DLD1 (cell line): ENCODE measurements around the gene STIMATE.

Experiments used
- in situ Hi-C: cut with HindIII; loops from 2 replicates; pipeline ENCODE4 v1.10.0; 2017; ENCODE audit warnings: low sequenced_read_pairs

STIMATE gene

GRCh38 chr3:52793702-52794611 lies 103.4 kb downstream of the STIMATE start:
- in situ Hi-C loops, result no loop called here

- in situ Hi-C loops, result no loop called here
Measured at GRCh38 chr3:52792961-52793695, 104.2 kb downstream of the STIMATE start.

- in situ Hi-C loops, result no loop called here
Measured at GRCh38 chr3:52792413-52792812, 104.9 kb downstream of the STIMATE start.

GRCh38 chr3:52791928-52792327 lies 105.4 kb downstream of the STIMATE start:
- in situ Hi-C loops, result no loop called here

- in situ Hi-C loops, result no loop called here
Measured at GRCh38 chr3:52791366-52791765, 106.0 kb downstream of the STIMATE start.

- in situ Hi-C loops, result no loop called here
Measured at GRCh38 chr3:52790741-52791140, 106.6 kb downstream of the STIMATE start.

- in situ Hi-C loops, result no loop called here
Measured at GRCh38 chr3:52790337-52790736, 107.0 kb downstream of the STIMATE start.

- in situ Hi-C loops, result no loop called here
Measured at GRCh38 chr3:52789746-52790040, 107.7 kb downstream of the STIMATE start.

- in situ Hi-C loops, result no loop called here
Measured at GRCh38 chr3:52788890-52789745, 108.2 kb downstream of the STIMATE start.

- in situ Hi-C loops, result no loop called here
Measured at GRCh38 chr3:52787672-52788625, 109.4 kb downstream of the STIMATE start.

GRCh38 chr3:52787246-52787645 lies 110.1 kb downstream of the STIMATE start:
- in situ Hi-C loops, result no loop called here
